Esophagus (tissue), 2 donors: ENCODE results near the gene IFRD2. TPM values are rescaled to one million over a fixed set of nuclear protein-coding genes. Genes with fewer than 3 reads are reported as not detected.

Experiments used
- H3K27ac ChIP-seq, 2 donors: one replicate each; pipeline ENCODE4 v1.5.1; 2013; ENCODE audit warnings: low read depth in 2 of 2, mild to moderate bottlenecking in 2 of 2, inconsistent platforms in 1 of 2, low read length in 1 of 2, moderate library complexity in 1 of 2
- H3K27me3 ChIP-seq, 2 donors: one replicate each; pipeline ENCODE4 v1.6.1; 2013; ENCODE audit warnings: low read length in 2 of 2, control low read depth in 1 of 2, mild to moderate bottlenecking in 1 of 2; ENCODE audit not compliant: insufficient read depth in 2 of 2, control insufficient read depth in 1 of 2
- H3K36me3 ChIP-seq, 2 donors: one replicate each; pipeline ENCODE4 v1.6.1; 2013; ENCODE audit warnings: low read length in 1 of 2; ENCODE audit not compliant: control insufficient read depth in 2 of 2, insufficient read depth in 2 of 2
- H3K4me1 ChIP-seq, 2 donors: one replicate each; pipeline ENCODE4 v1.6.1; 2013; ENCODE audit warnings: low read length in 1 of 2; ENCODE audit not compliant: control insufficient read depth in 2 of 2, insufficient read depth in 2 of 2
- H3K4me3 ChIP-seq, 2 donors: one replicate each; pipeline ENCODE4 v1.5.1; 2013; ENCODE audit warnings: low read length in 2 of 2, mild to moderate bottlenecking in 2 of 2, low read depth in 1 of 2, moderate library complexity in 1 of 2
- H3K9me3 ChIP-seq, 2 donors: one replicate each; pipeline ENCODE4 v1.6.1; 2013; ENCODE audit warnings: mild to moderate bottlenecking in 2 of 2, low read depth in 1 of 2, low read length in 1 of 2, moderate library complexity in 1 of 2; ENCODE audit not compliant: control insufficient read depth in 2 of 2, insufficient read depth in 1 of 2
- WGBS, 2 donors: extraction: QIAGEN DNeasy Blood & Tissue Kit; methylation state at CpG; one replicate each; pipeline ENCODE4 v1.1.7; 2013; 5-methylcytosine and 5-hydroxymethylcytosine counted together
- polyA plus RNA-seq, 2 donors: library from polyadenylated mRNA; stranded (reverse); fragments of 200-250 nt; gene quantifications; one replicate each; pipeline ENCODE4 v1.2.3, GENCODE V29; 2013
- donor health status: healthy with polysubstance abuse.
- donor health status: Bipolar disorder and iron deficiency.

IFRD2 gene
- polyA plus RNA-seq, 2 donors: 65.6 to 69.5 TPM

DNA sequence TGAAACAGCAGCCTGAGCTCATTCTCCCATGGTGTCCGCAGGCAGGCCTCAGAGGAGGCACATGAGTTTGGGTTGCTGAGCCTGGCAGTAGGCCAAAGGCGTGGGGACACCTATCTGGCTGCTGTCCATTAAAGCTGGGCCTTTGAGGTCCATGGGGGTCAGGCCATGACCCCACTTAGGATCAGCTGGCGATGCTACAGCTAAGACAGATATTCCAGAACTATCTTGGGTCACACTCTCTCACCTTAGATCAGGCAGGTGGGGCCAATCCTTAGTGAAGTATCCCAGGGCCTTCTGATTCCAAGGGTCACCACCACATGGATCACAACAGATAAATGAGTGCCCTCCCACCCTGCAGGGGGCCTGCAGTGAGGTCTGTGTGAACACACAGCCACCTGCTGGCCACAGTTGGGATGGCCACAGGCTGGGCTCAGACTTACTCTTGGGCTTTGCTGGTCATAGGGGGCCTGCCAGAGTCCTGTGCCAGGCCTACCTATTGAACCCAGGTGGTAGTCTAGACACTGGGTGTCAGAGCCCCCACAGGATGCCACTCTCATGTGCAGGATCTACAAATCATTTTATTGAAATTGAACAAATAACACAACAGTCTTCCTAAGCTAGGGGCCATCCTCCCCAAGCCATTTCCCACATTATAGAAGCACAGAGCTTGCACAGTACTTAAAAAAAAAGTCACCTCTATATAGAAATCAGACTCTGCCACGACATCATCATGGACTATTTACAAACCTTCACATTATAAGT lies 32.3 kb upstream of the IFRD2 start:
- Histone ChIP-seq H3K4me3 (no peak overlapping the region), H3K4me1 (peaks cover 0 to 19% of the 10 kb centered on the region in 2 donors)

DNA sequence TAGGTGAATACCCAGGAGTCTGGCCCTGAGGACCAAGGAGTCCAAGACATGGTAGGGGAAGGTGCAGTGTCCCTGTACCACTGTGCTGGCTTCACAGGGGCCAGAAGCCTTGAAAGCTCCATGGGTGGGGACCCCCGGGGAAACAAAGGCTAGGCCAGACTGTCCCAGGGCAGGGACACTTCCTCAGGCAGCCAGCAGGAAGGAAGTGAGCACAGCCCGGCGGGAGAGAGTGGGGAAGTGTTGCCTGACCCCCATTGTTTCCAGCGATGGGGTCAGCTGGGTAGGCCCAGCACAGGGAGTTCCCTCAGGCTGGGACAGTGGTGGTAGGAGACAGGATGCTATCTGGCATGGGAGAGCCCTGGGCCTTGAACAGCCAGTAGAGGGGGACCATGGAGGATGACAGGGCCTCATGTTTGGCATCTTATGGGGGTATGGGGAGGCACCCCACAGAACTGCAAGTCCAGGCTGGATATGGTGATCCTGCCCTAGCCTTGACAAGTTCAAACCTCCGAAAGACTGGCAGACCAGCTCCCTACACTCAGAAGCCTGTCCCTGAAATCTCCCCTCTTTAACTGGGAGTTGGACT lies 31.5 kb upstream of the IFRD2 start:
- H3K27me3 ChIP-seq: no peaks in the 10 kb centered on the region
- peak overlapping the region; percentile 53 to 83 for H3K27ac ChIP-seq
- peaks cover 0 to 25% of the 10 kb centered on the region in 2 donors for H3K4me1 ChIP-seq
- no peaks in the 10 kb centered on the region for H3K9me3 ChIP-seq
- H3K36me3 ChIP-seq: peaks cover 0 to 12% of the 10 kb centered on the region in 2 donors
- no peak overlapping the region for H3K4me3 ChIP-seq
- 54 to 63% methylated on average over 5 of the region's 5 CpGs for WGBS, 2 donors

More for the DNA sequence above, 32.3 kb upstream of the IFRD2 start:
- WGBS, 2 donors: 41 to 50% methylated on average over 4 of the region's 4 CpGs
- Histone ChIP-seq H3K27ac (peak overlapping the region; percentile 31 to 83), H3K36me3 (peaks cover 0 to 9% of the 10 kb centered on the region in 2 donors), H3K9me3 (no peaks in the 10 kb centered on the region), H3K27me3 (no peaks in the 10 kb centered on the region)

DNA sequence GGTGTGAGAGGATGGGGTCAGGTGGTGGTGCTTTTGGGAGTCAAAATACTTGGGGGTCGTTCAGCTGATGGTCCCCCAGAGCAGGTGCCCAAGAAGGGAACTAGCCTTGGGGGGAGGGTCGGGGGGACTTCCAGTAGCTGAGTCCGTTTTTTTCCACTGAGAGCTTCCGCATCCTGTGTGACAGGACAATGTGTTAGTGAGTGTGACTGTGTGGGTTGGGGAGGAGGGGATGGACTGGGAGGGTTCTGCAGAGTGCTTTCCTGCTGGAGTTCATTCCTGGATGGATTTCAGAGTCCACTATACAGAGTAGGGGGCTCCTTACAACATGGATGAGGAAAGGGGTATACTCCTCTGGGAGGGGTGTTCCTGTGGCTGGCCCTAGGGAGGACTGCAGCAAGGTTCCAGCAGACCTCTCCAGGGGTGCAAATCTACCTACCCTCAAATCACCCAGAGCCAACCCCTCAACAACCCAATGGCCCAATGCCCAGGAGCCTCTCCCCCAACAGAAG lies 30.9 kb upstream of the IFRD2 start:
- Histone ChIP-seq H3K4me3 (no peak overlapping the region), H3K27ac (peak overlapping the region; percentile 82 to 83), H3K4me1 (peaks cover 0 to 30% of the 10 kb centered on the region in 2 donors), H3K36me3 (peaks cover 0 to 17% of the 10 kb centered on the region in 2 donors), H3K27me3 (no peaks in the 10 kb centered on the region), H3K9me3 (no peaks in the 10 kb centered on the region)
- WGBS, 2 donors: 56 to 60% methylated on average over 4 of the region's 4 CpGs

DNA sequence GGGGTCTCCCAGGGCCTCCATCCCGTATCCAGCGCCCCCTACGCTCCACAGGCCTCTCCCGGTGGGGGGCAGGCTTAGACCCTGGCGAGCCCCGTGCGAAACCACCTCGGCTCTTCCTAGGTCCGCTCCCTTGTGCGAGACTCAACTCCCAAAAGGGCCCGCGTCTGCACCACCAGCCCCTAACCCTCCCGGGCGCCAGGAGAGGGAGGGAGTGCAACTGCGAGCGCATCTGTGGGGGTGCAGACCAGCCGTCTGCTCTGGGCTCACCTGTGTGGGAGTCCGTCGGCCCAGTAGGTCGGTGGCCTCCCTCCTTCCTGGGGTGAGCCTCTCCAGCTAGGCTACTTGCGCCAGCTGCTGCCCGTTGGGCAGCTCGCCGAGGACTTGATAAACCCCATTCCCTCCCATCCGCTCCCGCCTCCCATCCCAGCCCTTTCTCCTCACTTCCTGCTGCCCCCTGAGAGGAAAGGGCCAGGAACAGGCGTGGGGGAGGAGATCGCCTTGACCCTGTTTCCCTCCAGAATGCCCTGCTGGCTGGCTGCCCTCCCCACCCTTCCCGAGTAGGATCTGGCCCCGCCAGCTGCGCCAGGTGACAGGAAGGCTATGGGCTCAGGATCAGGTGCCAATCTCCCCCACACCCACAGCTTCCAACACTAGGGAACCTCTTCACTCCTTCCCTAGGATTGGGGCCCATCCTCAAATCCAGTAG lies 30.3 kb upstream of the IFRD2 start, which contains the start of gene HYAL2:
HYAL2 (minus strand) TSS at position 360 of the 706 bp plus-strand sequence. CDS start 2,256 bp downstream, outside the sequence.
- H3K4me1 ChIP-seq: peaks cover 0 to 34% of the 10 kb centered on the region in 2 donors
- no peaks in the 10 kb centered on the region for H3K9me3 ChIP-seq
- H3K4me3 ChIP-seq: peak within 1 kb of the TSS; percentile 67 to 83
- 51 to 57% methylated on average over 28 to 31 of the region's 31 CpGs for WGBS, 2 donors
- peaks cover 0 to 19% of the 10 kb centered on the region in 2 donors for H3K36me3 ChIP-seq
- H3K27ac ChIP-seq: peak within 1 kb of the TSS; percentile 82 to 89
- no peaks in the 10 kb centered on the region for H3K27me3 ChIP-seq

DNA sequence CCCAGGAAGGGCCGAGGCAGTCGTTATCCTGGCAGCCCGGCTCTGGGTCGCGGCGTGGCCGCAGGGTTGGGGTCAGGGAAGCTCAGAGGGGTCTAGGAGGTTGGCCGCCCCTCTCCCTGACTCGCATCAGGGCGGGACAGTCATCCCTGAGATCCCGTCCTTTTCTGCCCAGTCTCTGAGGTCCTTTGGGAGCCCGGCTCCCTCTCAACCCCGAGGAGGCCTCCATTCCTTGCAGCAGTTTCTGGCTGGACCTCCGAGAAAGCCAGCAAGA lies 29.8 kb upstream of the IFRD2 start:
- peak overlapping the region; percentile 67 to 83 for H3K4me3 ChIP-seq
- H3K27me3 ChIP-seq: no peaks in the 10 kb centered on the region
- H3K9me3 ChIP-seq: no peaks in the 10 kb centered on the region
- WGBS, 2 donors: 26 to 44% methylated on average over 13 to 14 of the region's 14 CpGs
- H3K4me1 ChIP-seq: peaks cover 0 to 34% of the 10 kb centered on the region in 2 donors
- peaks cover 0 to 19% of the 10 kb centered on the region in 2 donors for H3K36me3 ChIP-seq
- H3K27ac ChIP-seq: peak overlapping the region; percentile 82

DNA sequence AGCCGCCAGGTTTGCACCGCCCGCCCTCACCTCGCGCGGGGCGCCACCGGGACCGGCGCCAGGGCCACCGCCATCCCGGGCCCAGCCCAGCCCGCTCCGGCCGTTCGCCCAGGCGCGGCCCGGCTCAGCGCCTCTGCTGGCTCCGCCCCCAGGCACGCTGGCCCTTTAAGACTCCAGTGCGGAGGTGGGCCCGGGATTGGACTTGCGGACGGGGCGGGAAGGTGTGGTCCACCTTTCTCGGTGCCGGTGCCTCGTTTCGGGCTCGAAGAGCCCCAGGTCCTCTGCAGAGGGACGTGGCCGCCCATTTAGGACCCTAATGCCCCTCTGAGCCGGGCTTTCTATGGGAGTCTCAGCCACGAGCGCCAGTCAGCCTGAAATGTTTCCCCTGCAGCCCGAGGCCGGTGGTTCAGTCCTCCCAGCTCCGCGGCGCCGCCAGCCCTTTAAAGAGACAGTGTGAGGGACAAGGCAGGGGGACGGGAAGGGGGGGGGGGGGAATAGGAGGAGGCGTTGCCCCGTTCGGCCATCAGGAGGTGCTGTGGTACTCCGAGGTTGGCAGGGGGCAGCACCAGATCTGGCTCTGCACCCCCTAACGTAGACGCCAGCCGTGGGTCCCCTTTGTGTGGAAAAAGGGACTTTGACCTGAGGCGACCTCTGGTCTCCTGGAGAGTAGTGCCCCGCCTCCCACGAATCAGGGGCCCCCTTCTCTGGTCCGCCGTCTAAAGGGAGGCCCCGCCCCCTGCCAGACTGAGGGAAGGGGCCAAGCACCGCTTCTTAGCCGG lies 29.3 kb upstream of the IFRD2 start:
- Histone ChIP-seq H3K27ac (peak overlapping the region; percentile 82 to 89), H3K36me3 (peaks cover 0 to 19% of the 10 kb centered on the region in 2 donors), H3K27me3 (no peaks in the 10 kb centered on the region), H3K4me1 (peaks cover 0 to 32% of the 10 kb centered on the region in 2 donors), H3K4me3 (peak overlapping the region; percentile 67 to 83), H3K9me3 (no peaks in the 10 kb centered on the region)
- WGBS, 2 donors: 0 to 1% methylated on average over 51 to 59 of the region's 59 CpGs

DNA sequence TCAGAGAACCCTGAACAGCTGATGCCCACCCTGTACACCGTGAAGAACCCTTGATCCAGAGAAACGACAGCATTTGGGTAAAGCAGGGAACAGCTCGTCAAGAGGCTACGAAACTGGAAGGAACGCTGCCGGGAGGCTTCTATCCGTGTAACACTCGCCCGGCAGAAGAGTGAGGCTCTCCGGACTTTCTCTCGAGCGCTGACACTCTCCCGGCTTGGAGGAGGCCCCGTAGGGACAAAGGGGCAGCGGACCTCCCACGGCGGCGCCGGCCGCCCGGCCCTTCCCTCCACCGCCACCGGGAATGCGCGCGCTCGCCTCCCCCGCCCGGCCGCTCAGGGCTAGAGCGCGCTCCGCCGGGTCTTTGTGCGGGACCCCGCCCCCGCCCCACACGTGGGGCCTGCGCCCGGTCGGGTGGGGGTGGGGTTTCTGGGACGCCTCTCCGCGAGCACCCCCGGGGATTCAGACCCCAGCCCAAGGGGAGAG lies 28.7 kb upstream of the IFRD2 start:
- Histone ChIP-seq H3K27me3 (no peaks in the 10 kb centered on the region), H3K4me1 (peaks cover 0 to 36% of the 10 kb centered on the region in 2 donors), H3K4me3 (peak overlapping the region; percentile 67 to 83), H3K27ac (peak overlapping the region; percentile 82 to 89), H3K9me3 (no peaks in the 10 kb centered on the region), H3K36me3 (peaks cover 0 to 14% of the 10 kb centered on the region in 2 donors)
- 0% methylated on average over 36 to 45 of the region's 45 CpGs for WGBS, 2 donors

DNA sequence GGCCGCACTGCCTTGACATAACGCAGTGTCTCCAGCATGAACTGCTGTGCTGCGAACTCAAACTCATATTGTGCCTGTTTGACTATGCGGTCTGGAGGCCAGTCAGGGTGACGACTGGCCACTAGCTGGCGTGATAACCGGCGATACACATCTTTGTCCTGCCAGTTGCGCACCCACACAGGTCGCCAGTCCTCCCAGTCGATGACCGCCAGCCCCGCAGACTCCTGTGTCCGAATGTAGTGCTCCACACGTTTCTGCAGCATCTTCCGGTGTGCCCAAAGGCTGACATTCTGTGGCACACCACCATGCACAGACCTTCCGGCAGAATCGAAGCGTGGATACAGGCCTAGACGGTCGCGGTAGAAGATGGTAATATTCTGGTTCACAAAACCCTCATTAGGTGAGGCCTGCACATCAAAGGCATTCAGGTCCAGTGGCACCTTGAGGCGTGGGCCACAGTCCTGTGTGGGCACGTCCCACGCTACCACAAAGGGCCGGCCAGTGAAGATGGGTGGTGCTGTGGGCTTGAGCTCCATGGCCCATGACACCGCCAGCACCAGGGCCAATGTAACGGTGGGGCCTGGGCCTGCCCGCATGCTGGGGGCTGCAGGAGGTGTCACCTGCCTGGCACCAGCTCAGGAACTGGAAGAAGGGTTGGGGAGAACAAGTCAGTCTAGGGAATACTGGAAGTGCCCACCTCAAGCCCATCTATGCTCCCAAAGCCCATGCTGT lies 27.8 kb upstream of the IFRD2 start:
- peak overlapping the region; percentile 67 to 83 for H3K4me3 ChIP-seq
- 64 to 68% methylated on average over 29 of the region's 29 CpGs for WGBS, 2 donors
- peaks cover 0 to 36% of the 10 kb centered on the region in 2 donors for H3K4me1 ChIP-seq
- H3K27ac ChIP-seq: peak overlapping the region; percentile 82 to 89
- H3K9me3 ChIP-seq: no peaks in the 10 kb centered on the region
- no peaks in the 10 kb centered on the region for H3K27me3 ChIP-seq
- H3K36me3 ChIP-seq: peaks cover 0 to 10% of the 10 kb centered on the region in 2 donors
